BJ (cell line): ENCODE data around the gene FAM9A. TPM values are rescaled to one million over a fixed set of nuclear protein-coding genes. Genes with fewer than 3 reads are reported as not detected.

Experiments used
- CTCF ChIA-PET: fragments of 350-600 bp; formaldehyde crosslinking; extraction: SDS; loops from one replicate; lab custom pipeline; 2021; ENCODE audit warnings: antibody characterized with exemption, inconsistent platforms; lab: Yijun Ruan, JAX
- POLR2A ChIA-PET: fragments of 300-600 bp; sonication (Branson Sonifier 250); formaldehyde crosslinking; extraction: SDS; loops from one replicate; lab custom pipeline; 2021; ENCODE audit warnings: antibody characterized with exemption; lab: Charles Lee
- DNase-seq: peaks from one replicate; pipeline ENCODE4 v3.0.0-alpha.2; 2011; ENCODE audit warnings: low read depth
- H3K27me3 ChIP-seq: 2 replicates; pipeline ENCODE4 v1.6.0; 2011; ENCODE audit warnings: low read length; ENCODE audit not compliant: control insufficient read depth, insufficient read depth
- H3K36me3 ChIP-seq: 2 replicates; pipeline ENCODE4 v1.5.1; 2011; ENCODE audit warnings: low read length; ENCODE audit not compliant: control insufficient read depth, insufficient read depth
- H3K4me3 ChIP-seq: 2 replicates; pipeline ENCODE4 v1.5.1; 2011; ENCODE audit warnings: low read depth, mild to moderate bottlenecking, control low read depth, low read length
- polyA minus RNA-seq: library from RNA; depleted of rRNA, polyadenylated mRNA; stranded (reverse); fragments of >200 nt; gene quantifications from 2 replicates; pipeline ENCODE4 v1.2.3, GENCODE V29; 2011; rRNA and poly(A)+ RNA removed
- polyA plus RNA-seq: library from polyadenylated mRNA; depleted of rRNA; stranded (reverse); fragments of >200 nt; gene quantifications from 2 replicates; pipeline ENCODE4 v1.2.3, GENCODE V29; 2011; rRNA removed
- TF ChIP-seq, protein P1 (sequence below): IDR thresholded peaks from 2 replicates; pipeline ENCODE4 v1.5.1; 2011; ENCODE audit warnings: low read depth, mild to moderate bottlenecking, control low read depth, inconsistent platforms, low read length, moderate library complexity; ENCODE audit not compliant: insufficient read depth

The FAM9A gene
- not detected in 2 replicates for polyA plus RNA-seq
- not detected in 2 replicates for polyA minus RNA-seq

DNA sequence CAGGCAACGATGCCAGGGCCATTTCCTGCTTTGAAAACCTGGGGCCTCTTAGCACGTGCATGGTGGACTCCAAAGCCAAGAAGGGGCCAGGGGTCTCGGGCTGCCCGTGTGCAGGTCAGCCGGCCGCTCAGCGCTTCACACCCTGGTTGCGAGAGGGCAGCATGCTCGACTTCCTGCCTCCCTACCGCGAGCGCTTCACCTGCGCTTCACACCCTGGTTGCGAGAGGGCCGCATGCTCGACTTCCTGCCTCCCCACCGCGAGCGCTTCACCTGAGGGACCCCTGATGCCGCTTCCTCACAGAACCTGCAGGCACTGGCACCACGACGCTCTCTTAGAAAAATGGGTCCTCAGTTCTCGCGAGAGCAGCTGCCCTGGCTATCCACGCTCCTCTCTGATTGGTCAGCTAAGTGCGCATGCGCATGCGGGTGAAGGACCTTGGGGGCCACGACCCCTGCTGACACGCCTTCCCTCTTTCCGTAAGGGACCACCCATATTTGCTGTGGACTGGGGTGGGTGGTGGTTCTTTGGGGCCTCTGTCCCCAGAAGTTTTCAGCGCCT lies at the start of gene FAM9A:
Gene FAM9A (minus strand): TSS at position 343 of the 559 bp plus-strand sequence. CDS start 1,212 bp downstream, outside the sequence.
- TF ChIP-seq, protein P1, sequence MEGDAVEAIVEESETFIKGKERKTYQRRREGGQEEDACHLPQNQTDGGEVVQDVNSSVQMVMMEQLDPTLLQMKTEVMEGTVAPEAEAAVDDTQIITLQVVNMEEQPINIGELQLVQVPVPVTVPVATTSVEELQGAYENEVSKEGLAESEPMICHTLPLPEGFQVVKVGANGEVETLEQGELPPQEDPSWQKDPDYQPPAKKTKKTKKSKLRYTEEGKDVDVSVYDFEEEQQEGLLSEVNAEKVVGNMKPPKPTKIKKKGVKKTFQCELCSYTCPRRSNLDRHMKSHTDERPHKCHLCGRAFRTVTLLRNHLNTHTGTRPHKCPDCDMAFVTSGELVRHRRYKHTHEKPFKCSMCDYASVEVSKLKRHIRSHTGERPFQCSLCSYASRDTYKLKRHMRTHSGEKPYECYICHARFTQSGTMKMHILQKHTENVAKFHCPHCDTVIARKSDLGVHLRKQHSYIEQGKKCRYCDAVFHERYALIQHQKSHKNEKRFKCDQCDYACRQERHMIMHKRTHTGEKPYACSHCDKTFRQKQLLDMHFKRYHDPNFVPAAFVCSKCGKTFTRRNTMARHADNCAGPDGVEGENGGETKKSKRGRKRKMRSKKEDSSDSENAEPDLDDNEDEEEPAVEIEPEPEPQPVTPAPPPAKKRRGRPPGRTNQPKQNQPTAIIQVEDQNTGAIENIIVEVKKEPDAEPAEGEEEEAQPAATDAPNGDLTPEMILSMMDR, result no peak
- POLR2A ChIA-PET, result no interaction called here
- CTCF ChIA-PET, result no interaction called here
- Histone ChIP-seq H3K36me3 (no peaks in the 10 kb centered on the region), H3K27me3 (no peaks in the 10 kb centered on the region), H3K4me3 (no peak within 1 kb of the TSS)
- DNase-seq, result no peak

DNA sequence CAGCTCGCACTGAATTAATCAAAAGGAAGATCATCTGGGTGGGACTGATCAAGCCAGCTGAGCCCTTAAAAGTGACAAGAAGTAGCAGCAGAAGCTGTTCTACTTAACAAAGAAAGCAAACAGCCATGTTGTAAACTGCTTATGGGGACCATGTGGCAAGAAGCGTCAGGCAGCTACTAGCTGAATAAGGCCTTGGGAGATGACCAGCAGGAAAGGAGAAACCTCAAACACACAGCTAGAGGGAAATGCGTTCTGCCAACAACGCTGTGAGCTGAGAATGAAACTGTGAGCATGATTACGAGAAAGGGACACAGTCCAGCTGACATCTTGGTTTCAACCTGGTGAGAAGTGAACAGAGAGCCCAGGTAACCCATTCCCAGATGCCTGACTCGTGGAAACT lies 49.3 kb upstream of the FAM9A start:
- DNase-seq, result no peak
- ChIA-PET CTCF (interaction anchor here (1.1 kb wide), 1 partner anchor 29 kb away, joined by 4 read pairs; no protein-coding TSS in a partner anchor), POLR2A (no interaction called here)
- Histone ChIP-seq H3K4me3 (no peak overlapping the region), H3K27me3 (no peaks in the 10 kb centered on the region), H3K36me3 (no peaks in the 10 kb centered on the region)
- TF ChIP-seq, protein P1, result no peak

DNA sequence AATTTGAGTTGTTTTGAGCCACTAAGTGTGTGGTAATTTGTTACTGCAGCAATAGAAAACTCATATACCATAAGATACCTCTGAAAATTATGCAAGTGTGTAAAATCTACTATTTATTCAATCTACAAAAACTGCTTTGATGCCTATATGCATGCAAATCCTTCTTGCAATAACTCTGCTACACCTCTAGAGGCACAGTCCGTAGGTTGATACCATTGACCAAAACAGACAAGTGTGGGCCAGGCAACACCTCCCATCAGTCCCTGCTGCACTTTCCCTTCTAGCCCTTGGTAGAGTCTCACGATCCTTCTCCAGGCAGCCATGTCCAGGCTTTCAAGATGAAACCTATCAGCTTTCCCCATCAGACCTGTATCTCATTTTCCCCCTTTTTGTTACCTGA lies 48.8 kb upstream of the FAM9A start:
- ChIA-PET CTCF (interaction anchor here (1.1 to 1.9 kb wide), 2 partner anchors 19 to 30 kb away, joined by 4 read pairs; no protein-coding TSS in a partner anchor), POLR2A (no interaction called here)
- H3K4me3 ChIP-seq, result no peak overlapping the region
- H3K27me3 ChIP-seq, result no peaks in the 10 kb centered on the region
- TF ChIP-seq, protein P1, result no peak
- DNase-seq, result no peak
- H3K36me3 ChIP-seq, result no peaks in the 10 kb centered on the region

DNA sequence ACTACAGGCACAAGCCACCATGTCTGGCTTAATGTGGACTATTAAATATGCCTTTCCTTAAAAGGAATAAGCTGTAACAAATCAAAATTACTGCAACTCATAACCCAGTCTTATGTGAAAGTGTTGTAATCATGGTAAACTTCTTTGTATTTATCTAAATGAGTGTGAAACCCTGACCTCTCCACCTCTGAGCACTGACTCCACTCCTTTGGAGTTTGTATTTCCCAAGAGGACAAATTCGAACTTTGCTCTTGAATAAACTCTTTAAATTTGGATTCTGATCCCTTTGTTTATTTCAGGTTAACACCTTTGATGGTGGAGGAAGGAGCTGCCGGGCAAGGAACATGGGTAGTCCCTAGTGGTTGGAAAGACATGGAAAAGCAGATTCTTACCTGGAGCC lies 48.3 kb upstream of the FAM9A start:
- ChIA-PET CTCF (interaction anchor here (1.1 to 1.9 kb wide), 3 partner anchors 19 to 33 kb away, joined by 4 read pairs; no protein-coding TSS in a partner anchor), POLR2A (no interaction called here)
- no peaks in the 10 kb centered on the region for H3K36me3 ChIP-seq
- peak; percentile 5 for DNase-seq
- no peaks in the 10 kb centered on the region for H3K27me3 ChIP-seq
- no peak overlapping the region for H3K4me3 ChIP-seq
- TF ChIP-seq, protein P1, result no peak

DNA sequence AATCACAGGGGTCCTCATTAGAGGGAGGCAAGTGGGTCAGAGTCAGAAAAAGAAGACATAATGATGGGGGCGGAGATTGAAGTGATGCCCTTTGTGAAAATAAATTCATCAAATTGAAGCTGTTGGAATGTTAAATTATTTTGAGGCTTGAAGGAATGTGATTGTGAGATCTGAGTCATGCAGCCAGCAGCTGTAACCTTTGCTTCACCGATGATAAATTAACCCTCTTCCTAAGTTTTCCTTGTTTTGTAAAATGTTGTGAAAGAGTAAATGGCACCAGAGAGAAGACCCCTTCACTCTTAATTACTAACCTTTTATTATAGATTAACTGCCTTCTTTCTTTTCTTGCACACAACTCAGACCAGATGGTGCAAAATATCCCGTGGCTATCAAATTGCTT lies 47.7 kb upstream of the FAM9A start:
- DNase-seq, result peak; percentile 17
- H3K27me3 ChIP-seq, result no peaks in the 10 kb centered on the region
- TF ChIP-seq, protein P1, result no peak
- no peak overlapping the region for H3K4me3 ChIP-seq
- no peaks in the 10 kb centered on the region for H3K36me3 ChIP-seq
- POLR2A ChIA-PET, result no interaction called here
- CTCF ChIA-PET, result interaction anchor here (1.3 to 1.9 kb wide), 2 partner anchors 20 to 33 kb away, joined by 4 read pairs; no protein-coding TSS in a partner anchor
